ENCODE results near the gene CDK5. TPM values are rescaled to one million over a fixed set of nuclear protein-coding genes. Genes with fewer than 3 reads are reported as not detected.
A peak's percentile ranks its signal among the peaks of the same experiment; 100 is the strongest.

The CDK5 gene
- total and polyA plus RNA-seq, 10 donors = 6.3 to 17.9 (median 9.7) TPM

GRCh38 chr7:151013733-151014497 lies 43.8 kb downstream of the CDK5 start:
- Histone ChIP-seq H3K4me1 (peaks cover 54 to 100% (median 82%) of the 10 kb centered on the region in 6 donors), H3K27ac (peak overlapping the region; percentile 36 to 85 (median 77)), H3K4me3 (peak overlapping the region; percentile 16 to 68 (median 38)), H3K9me3 (no peaks in the 10 kb centered on the region), H3K36me3 (peaks cover 0 to 51% (median 0%) of the 10 kb centered on the region in 6 donors), H3K27me3 (replicated peaks in 1 of 7) (peaks cover 0 to 48% (median 10%) of the 10 kb centered on the region in 7 donors)
- 14 to 27% (median 21%) methylated on average over 22 to 55 of the region's 55 CpGs for WGBS, 5 donors
- DNase-seq = peak; percentile 94
- TF ChIP-seq POLR2AphosphoS5 (IDR thresholded peaks at IDR 0.05) (peak; percentile 75 to 85 (median 79)), POLR2A (IDR thresholded peaks at IDR 0.05) (no peak)
- TF ChIP-seq, protein P1, sequence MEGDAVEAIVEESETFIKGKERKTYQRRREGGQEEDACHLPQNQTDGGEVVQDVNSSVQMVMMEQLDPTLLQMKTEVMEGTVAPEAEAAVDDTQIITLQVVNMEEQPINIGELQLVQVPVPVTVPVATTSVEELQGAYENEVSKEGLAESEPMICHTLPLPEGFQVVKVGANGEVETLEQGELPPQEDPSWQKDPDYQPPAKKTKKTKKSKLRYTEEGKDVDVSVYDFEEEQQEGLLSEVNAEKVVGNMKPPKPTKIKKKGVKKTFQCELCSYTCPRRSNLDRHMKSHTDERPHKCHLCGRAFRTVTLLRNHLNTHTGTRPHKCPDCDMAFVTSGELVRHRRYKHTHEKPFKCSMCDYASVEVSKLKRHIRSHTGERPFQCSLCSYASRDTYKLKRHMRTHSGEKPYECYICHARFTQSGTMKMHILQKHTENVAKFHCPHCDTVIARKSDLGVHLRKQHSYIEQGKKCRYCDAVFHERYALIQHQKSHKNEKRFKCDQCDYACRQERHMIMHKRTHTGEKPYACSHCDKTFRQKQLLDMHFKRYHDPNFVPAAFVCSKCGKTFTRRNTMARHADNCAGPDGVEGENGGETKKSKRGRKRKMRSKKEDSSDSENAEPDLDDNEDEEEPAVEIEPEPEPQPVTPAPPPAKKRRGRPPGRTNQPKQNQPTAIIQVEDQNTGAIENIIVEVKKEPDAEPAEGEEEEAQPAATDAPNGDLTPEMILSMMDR (IDR thresholded peaks at IDR 0.05 in 8 of 11, conservative IDR thresholded peaks at IDR 0.05 in 3 of 11) = peak in 2 of 11 experiments; percentile 14 to 19
- intact Hi-C loops (cut with DNase I; ENCODE audit: low total_unique reads) = no loop called here

GRCh38 chr7:151013356-151013732 lies 44.4 kb downstream of the CDK5 start:
- no peaks in the 10 kb centered on the region for H3K9me3 ChIP-seq
- TF ChIP-seq POLR2A (IDR thresholded peaks at IDR 0.05) (no peak), POLR2AphosphoS5 (IDR thresholded peaks at IDR 0.05) (no peak)
- TF ChIP-seq, protein P1 (IDR thresholded peaks at IDR 0.05 in 8 of 11, conservative IDR thresholded peaks at IDR 0.05 in 3 of 11) = no peak
- peak overlapping the region in 6 of 8 donors; percentile 46 to 85 (median 78) for H3K27ac ChIP-seq
- peaks cover 0 to 48% (median 4%) of the 10 kb centered on the region in 7 donors for H3K27me3 ChIP-seq (replicated peaks in 1 of 7)
- no peak for DNase-seq
- intact Hi-C loops (cut with DNase I; ENCODE audit: low total_unique reads) = no loop called here
- WGBS, 5 donors = 17 to 35% (median 27%) methylated on average over 11 to 26 of the region's 26 CpGs
- H3K4me3 ChIP-seq = peak overlapping the region in 7 of 8 donors; percentile 32 to 68 (median 39)
- peaks cover 56 to 100% (median 82%) of the 10 kb centered on the region in 6 donors for H3K4me1 ChIP-seq
- H3K36me3 ChIP-seq = peaks cover 0 to 55% (median 0%) of the 10 kb centered on the region in 6 donors

DNA sequence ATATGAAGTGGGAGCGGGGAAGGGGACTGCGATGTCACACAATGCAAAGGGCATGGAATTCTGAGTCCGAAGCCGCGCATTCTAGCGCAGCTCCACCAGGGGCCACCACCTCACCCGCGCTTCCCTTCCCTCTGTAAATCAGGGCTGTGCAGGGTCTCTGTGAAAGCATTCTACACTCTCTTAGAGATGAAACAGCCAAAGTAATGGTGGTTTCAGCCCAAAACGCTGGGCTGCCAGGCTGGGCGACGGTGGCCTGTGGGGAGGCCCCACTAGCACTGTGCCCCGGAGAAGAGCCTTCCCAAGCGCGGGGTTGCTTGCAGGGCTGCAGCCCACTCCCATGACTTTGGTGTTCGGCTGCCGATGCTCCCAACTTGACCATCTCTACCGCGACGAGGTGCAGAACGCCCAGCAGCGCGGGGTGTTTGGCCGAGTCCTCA lies 44.8 kb downstream of the CDK5 start:
- Histone ChIP-seq H3K4me3 (peak overlapping the region in 4 of 8 donors; percentile 37 to 68 (median 41)), H3K4me1 (peaks cover 56 to 100% (median 82%) of the 10 kb centered on the region in 6 donors), H3K9me3 (no peaks in the 10 kb centered on the region), H3K27me3 (replicated peaks in 1 of 7) (peaks cover 0 to 46% (median under 1%) of the 10 kb centered on the region in 7 donors), H3K27ac (peak overlapping the region in 7 of 8 donors; percentile 0 to 85 (median 77)), H3K36me3 (peaks cover 0 to 55% (median 0%) of the 10 kb centered on the region in 6 donors)
- intact Hi-C loops (cut with DNase I; ENCODE audit: low total_unique reads) = no loop called here
- TF ChIP-seq POLR2A (IDR thresholded peaks at IDR 0.05) (no peak), POLR2AphosphoS5 (IDR thresholded peaks at IDR 0.05) (peak in 2 of 3 donors; percentile 1 to 6)
- TF ChIP-seq, protein P1 (IDR thresholded peaks at IDR 0.05 in 8 of 11, conservative IDR thresholded peaks at IDR 0.05 in 3 of 11) = peak in 5 of 11 experiments; percentile 23 to 37 (median 25)
- 38 to 59% (median 43%) methylated on average over 19 to 23 of the region's 23 CpGs for WGBS, 5 donors
- no peak for DNase-seq

Data from spleen (tissue), 11 donors.